ENCODE measurements around the gene LAMC1. TPM values are rescaled to one million over a fixed set of nuclear protein-coding genes. Genes with fewer than 3 reads are reported as not detected.

Gene LAMC1
- total RNA-seq, 4 donors from 2014 or later = 387 to 474 (median 408) TPM

DNA sequence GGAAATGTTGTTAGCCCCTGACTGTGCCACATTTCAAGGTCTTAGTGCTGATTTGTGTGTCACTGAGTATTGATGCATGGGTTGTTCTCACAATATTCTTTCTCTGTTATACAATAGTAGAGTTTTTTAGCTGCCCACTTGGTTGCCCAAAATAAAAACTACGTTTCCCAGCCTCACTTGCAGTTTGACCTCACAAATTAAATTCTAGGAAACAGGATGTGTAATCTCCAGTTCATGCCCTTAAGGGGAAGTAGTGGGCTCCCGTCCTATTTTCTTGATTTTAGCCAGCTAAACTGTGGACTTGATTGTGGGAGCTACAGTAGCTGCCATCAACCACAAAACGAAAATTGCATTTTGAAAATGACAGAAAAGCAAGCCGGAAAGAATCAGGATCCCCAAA, 27.3 kb upstream of the LAMC1 start:
- 77% methylated on average over 4 of the region's 4 CpGs for WGBS
- intact Hi-C loops (cut with DNase I) = no loop called here
- TF ChIP-seq POLR2AphosphoS5 (IDR thresholded peaks at IDR 0.05) = no peak
- no peak for TF ChIP-seq EP300 (IDR thresholded peaks at IDR 0.05)
- no peak for TF ChIP-seq POLR2A (IDR thresholded peaks at IDR 0.05; ENCODE audit: low read depth)
- TF ChIP-seq, protein P1, sequence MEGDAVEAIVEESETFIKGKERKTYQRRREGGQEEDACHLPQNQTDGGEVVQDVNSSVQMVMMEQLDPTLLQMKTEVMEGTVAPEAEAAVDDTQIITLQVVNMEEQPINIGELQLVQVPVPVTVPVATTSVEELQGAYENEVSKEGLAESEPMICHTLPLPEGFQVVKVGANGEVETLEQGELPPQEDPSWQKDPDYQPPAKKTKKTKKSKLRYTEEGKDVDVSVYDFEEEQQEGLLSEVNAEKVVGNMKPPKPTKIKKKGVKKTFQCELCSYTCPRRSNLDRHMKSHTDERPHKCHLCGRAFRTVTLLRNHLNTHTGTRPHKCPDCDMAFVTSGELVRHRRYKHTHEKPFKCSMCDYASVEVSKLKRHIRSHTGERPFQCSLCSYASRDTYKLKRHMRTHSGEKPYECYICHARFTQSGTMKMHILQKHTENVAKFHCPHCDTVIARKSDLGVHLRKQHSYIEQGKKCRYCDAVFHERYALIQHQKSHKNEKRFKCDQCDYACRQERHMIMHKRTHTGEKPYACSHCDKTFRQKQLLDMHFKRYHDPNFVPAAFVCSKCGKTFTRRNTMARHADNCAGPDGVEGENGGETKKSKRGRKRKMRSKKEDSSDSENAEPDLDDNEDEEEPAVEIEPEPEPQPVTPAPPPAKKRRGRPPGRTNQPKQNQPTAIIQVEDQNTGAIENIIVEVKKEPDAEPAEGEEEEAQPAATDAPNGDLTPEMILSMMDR (IDR thresholded peaks at IDR 0.05) = no peak
- no peak overlapping the region for H3K27ac ChIP-seq (replicated peaks in 1 of 4)
- H3K4me1 ChIP-seq = peaks cover 0 to 2% (median 0%) of the 10 kb centered on the region in 4 donors
- H3K4me3 ChIP-seq = no peak overlapping the region
- H3K9me3 ChIP-seq = no peaks in the 10 kb centered on the region
- DNase-seq (ENCODE audit: extremely low spot score) = no peak
- H3K36me3 ChIP-seq = no peaks in the 10 kb centered on the region
- H3K27me3 ChIP-seq = no peaks in the 10 kb centered on the region

DNA sequence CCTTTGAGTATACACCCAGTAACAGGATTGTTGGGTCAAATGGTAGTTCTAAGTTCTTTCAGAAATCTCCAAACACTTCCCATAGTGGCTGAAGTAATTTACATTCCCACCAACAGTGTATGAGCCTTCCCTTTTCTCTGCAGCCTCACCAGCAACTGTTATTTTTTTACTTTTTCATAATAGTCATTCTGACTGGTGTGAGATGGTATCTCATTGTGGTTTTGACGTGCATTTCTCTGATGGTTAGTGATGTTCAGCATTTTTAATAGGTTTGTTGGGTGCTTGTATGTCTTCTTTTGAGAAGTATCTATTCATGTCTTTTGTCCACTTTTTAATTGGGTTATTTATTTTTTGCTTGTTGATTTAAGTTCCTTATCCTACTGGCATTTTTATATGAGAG, 26.4 kb upstream of the LAMC1 start:
- H3K27ac ChIP-seq (replicated peaks in 1 of 4) = no peak overlapping the region
- 70% methylated on average over 1 of the region's 1 CpG for WGBS
- no peak for TF ChIP-seq EP300 (IDR thresholded peaks at IDR 0.05)
- no peak for TF ChIP-seq POLR2AphosphoS5 (IDR thresholded peaks at IDR 0.05)
- no peak for TF ChIP-seq POLR2A (IDR thresholded peaks at IDR 0.05; ENCODE audit: low read depth)
- TF ChIP-seq, protein P1 (IDR thresholded peaks at IDR 0.05) = no peak
- no peak for DNase-seq (ENCODE audit: extremely low spot score)
- H3K4me3 ChIP-seq = no peak overlapping the region
- H3K4me1 ChIP-seq = no peaks in the 10 kb centered on the region
- H3K36me3 ChIP-seq = no peaks in the 10 kb centered on the region
- intact Hi-C loops (cut with DNase I) = no loop called here
- H3K27me3 ChIP-seq = no peaks in the 10 kb centered on the region
- H3K9me3 ChIP-seq = no peaks in the 10 kb centered on the region

DNA sequence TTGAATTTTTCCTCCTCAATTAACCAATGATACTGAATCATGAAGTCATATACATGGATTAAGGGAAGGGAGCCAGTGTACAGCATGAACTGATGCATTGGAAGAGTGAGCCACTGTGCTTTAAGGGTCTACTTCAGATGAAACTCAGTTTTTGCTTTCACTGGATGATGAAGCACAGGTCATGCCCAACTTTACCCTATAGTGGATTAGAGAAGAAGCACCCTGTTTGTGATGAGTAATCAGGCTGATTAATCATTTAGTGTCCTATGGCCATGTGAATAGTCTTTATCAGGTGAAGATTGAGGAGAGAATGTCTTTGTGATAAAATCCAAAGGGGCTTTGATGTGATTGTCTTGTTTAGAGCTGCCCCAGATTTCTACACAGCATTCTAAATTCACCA, 24.7 kb upstream of the LAMC1 start:
- intact Hi-C loops (cut with DNase I) = no loop called here
- no peaks in the 10 kb centered on the region for H3K27me3 ChIP-seq
- no peaks in the 10 kb centered on the region for H3K9me3 ChIP-seq
- no peak for DNase-seq (ENCODE audit: extremely low spot score)
- TF ChIP-seq POLR2A (IDR thresholded peaks at IDR 0.05; ENCODE audit: low read depth) = no peak
- no peak for TF ChIP-seq EP300 (IDR thresholded peaks at IDR 0.05)
- no peak for TF ChIP-seq POLR2AphosphoS5 (IDR thresholded peaks at IDR 0.05)
- TF ChIP-seq, protein P1 (IDR thresholded peaks at IDR 0.05) = no peak
- no peaks in the 10 kb centered on the region for H3K36me3 ChIP-seq
- no peak overlapping the region for H3K27ac ChIP-seq (replicated peaks in 1 of 4)
- H3K4me3 ChIP-seq = no peak overlapping the region
- H3K4me1 ChIP-seq = peaks cover 0 to 3% (median under 1%) of the 10 kb centered on the region in 4 donors

DNA sequence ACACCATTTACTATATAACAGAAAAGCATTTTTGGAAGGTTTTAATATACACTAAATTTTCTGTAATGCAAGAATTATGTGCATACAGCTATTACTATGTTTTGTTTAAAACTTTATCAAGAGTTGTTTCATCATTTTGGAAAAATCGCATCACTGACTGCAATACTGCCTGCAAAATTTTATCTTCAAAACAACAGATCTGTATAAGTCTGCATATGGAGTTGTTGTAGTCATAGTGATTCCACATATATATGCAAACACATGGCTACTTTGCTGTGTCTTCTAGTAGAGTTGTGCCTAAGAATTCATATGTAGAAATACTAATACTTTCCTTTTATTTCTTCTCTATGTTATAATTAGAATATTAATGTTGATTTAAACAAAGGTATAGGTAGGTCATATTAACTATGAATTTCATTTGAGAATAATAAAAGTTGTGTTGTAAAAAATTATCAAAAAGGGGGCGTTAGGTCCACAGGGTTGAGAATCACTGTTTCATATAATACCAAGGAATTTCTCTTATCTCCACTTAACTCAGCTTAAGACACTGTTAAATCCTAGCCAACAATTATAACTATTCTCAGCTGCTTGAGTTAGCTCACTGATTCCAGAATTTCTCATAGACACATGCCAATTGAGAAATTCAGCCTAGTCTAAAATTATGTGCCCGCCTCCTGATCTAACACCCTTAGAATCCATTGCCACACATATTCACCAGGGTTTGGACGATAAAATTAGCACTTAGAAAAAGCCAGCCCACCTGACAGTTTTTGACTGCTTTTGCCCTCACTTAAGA, 22.9 kb upstream of the LAMC1 start:
- TF ChIP-seq POLR2AphosphoS5 (IDR thresholded peaks at IDR 0.05) (no peak), EP300 (IDR thresholded peaks at IDR 0.05) (no peak), POLR2A (IDR thresholded peaks at IDR 0.05; ENCODE audit: low read depth) (no peak)
- TF ChIP-seq, protein P1 (IDR thresholded peaks at IDR 0.05) = no peak
- Histone ChIP-seq H3K4me3 (no peak overlapping the region), H3K27ac (replicated peaks in 1 of 4) (no peak overlapping the region), H3K27me3 (no peaks in the 10 kb centered on the region), H3K4me1 (peaks cover 0 to 6% (median 3%) of the 10 kb centered on the region in 4 donors), H3K9me3 (no peaks in the 10 kb centered on the region), H3K36me3 (no peaks in the 10 kb centered on the region)
- intact Hi-C loops (cut with DNase I) = no loop called here
- no peak for DNase-seq (ENCODE audit: extremely low spot score)
- WGBS = 87% methylated on average over 4 of the region's 4 CpGs

DNA sequence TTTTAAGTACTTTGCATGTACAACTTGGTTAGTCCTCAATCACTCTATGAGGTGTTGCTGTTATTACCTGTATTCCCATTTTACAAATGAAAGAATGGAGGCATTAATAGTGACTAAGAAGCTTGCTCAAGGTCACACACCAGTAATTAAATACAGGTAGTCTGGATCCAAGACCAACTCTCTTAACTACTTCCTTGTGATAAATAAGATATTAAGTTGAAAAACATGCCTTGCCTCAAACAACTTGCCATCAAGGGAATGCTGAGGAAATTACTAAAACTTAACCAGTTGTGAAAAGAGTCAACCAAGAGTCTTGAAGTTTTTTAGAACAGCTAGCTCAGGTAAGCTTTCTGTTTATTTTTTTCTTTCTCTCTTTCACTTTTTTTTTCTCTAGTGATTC, 21.0 kb upstream of the LAMC1 start:
- no peak overlapping the region for H3K27ac ChIP-seq (replicated peaks in 1 of 4)
- H3K27me3 ChIP-seq = no peaks in the 10 kb centered on the region
- intact Hi-C loops (cut with DNase I) = no loop called here
- peaks cover 0 to 6% (median 3%) of the 10 kb centered on the region in 4 donors for H3K4me1 ChIP-seq
- no peaks in the 10 kb centered on the region for H3K36me3 ChIP-seq
- no peak for DNase-seq (ENCODE audit: extremely low spot score)
- no peak overlapping the region for H3K4me3 ChIP-seq
- TF ChIP-seq POLR2A (IDR thresholded peaks at IDR 0.05; ENCODE audit: low read depth) (no peak), POLR2AphosphoS5 (IDR thresholded peaks at IDR 0.05) (no peak), EP300 (IDR thresholded peaks at IDR 0.05) (no peak)
- TF ChIP-seq, protein P1 (IDR thresholded peaks at IDR 0.05) = no peak
- H3K9me3 ChIP-seq = no peaks in the 10 kb centered on the region
